Measurements from ENCODE around the gene ITPK1.

- TF ChIP-seq CTCF (IDR thresholded peaks at IDR 0.05; ENCODE audit: extremely low read depth in 1 of 2, insufficient read depth in 1 of 2, low read depth in 1 of 2, low read length in 2 of 2), result no peak
- TF ChIP-seq EZH2 (IDR thresholded peaks at IDR 0.05; ENCODE audit: borderline replicate concordance, low read depth, low read length, severe bottlenecking), result no peak
- no peak for TF ChIP-seq POLR2A (IDR thresholded peaks at IDR 0.05; ENCODE audit: low read depth, low read length)
- TF ChIP-seq POLR2AphosphoS5 (IDR thresholded peaks at IDR 0.05; ENCODE audit: insufficient read depth, low read depth, low read length), result no peak
These were observed 112.8 kb downstream of the ITPK1 start for GRCh38 chr14:93002851-93003298.
